HCT116 (cell line): ENCODE data around the gene C6orf47. TPM values are rescaled to one million over a fixed set of nuclear protein-coding genes. Genes with fewer than 3 reads are reported as not detected.

Source experiments
- ATAC-seq: fragments of 200-7000 bp; cut with Tn5 transposase; 2 replicates; pipeline ENCODE4 v1.9.1; 2020; ENCODE audit warnings: mild to moderate bottlenecking, moderate library complexity
- BruUV-seq: library from RNA; stranded (reverse); fragments of 400-500 nt; replicated peaks from 2 replicates; lab custom pipeline; 2021; lab: Mats Ljungman, UMichigan
- CTCF ChIA-PET: fragments of 300-600 bp; sonication (Branson Sonifier 250); formaldehyde crosslinking; loops from one replicate; lab custom pipeline; 2021; ENCODE audit warnings: antibody characterized with exemption; lab: Charles Lee
- POLR2A ChIA-PET: fragments of 300-600, 350-600 bp; sonication (Branson Sonifier 250); formaldehyde crosslinking; loops from one replicate; lab custom pipeline; 2021; ENCODE audit warnings: antibody characterized with exemption; lab: Charles Lee
- RAD21 ChIA-PET, 2 experiments: fragments of 300-600 bp; sonication (Branson Sonifier 250); formaldehyde crosslinking; loops; one replicate each; lab custom pipeline; 2023; ENCODE audit warnings: low total read pairs in 2 of 2; ENCODE audit not compliant: uncharacterized antibody in 2 of 2, unreplicated experiment in 2 of 2, low non-redundant PET in 1 of 2; lab: Charles Lee
- DNase-seq: peaks from one replicate; pipeline ENCODE4 v3.0.0-alpha.2; 2010; ENCODE audit warnings: low read depth, low spot score
- H2AFZ ChIP-seq: fragments of 200-600 bp; shearing (Covaris generic), sonication (generic); 2 replicates; pipeline ENCODE4 v1.6.1; 2017; ENCODE audit warnings: low read depth, mixed run types, mixed read lengths, antibody characterized with exemption, low read length; ENCODE audit not compliant: poor library complexity, severe bottlenecking
- H3K27ac ChIP-seq: 2 replicates; pipeline ENCODE4 v1.5.1; 2012; ENCODE audit warnings: low read depth, low read length
- H3K27me3 ChIP-seq: fragments of 200-600 bp; sonication (generic); 2 replicates; pipeline ENCODE4 v1.6.1; 2016; ENCODE audit warnings: mixed run types, low read length, mixed read lengths; ENCODE audit not compliant: insufficient read depth
- H3K36me3 ChIP-seq, 2 experiments: fragments of 200-500 bp in 1 of 2; fragments of 200-600 bp in 1 of 2; sonication (Bioruptor generic) in 1 of 2; sonication (generic) in 1 of 2; 2 replicates each; pipeline versions ENCODE4 v1.5.1 to v1.6.1; 2014 to 2016; ENCODE audit warnings: low read length in 2 of 2, inconsistent platforms in 1 of 2, mixed read lengths in 1 of 2, mixed run types in 1 of 2; ENCODE audit not compliant: insufficient read depth in 2 of 2, control insufficient read depth in 1 of 2
- H3K4me1 ChIP-seq, 2 experiments: fragments of 200-600 bp in 1 of 2; sonication (generic) in 1 of 2; 2 replicates each; pipeline versions ENCODE4 v1.5.1 to v1.6.1; 2012 to 2017; ENCODE audit warnings: low read length in 2 of 2, inconsistent platforms in 1 of 2, mild to moderate bottlenecking in 1 of 2, mixed read lengths in 1 of 2, mixed run types in 1 of 2, moderate library complexity in 1 of 2; ENCODE audit not compliant: insufficient read depth in 2 of 2, control insufficient read depth in 1 of 2
- H3K4me2 ChIP-seq: fragments of 200-600 bp; sonication (generic); 2 replicates; pipeline ENCODE4 v1.6.1; 2017; ENCODE audit warnings: mixed run types, low read length, mixed read lengths
- H3K4me3 ChIP-seq, 2 experiments: fragments of 200-600 bp in 1 of 2; sonication (generic) in 1 of 2; replicated peaks in 1 of 2; 2 replicates each; pipeline ENCODE4 v1.5.1; 2011 to 2016; ENCODE audit warnings: low read length in 2 of 2, control low read depth in 1 of 2, low read depth in 1 of 2, mild to moderate bottlenecking in 1 of 2, mixed read lengths in 1 of 2, mixed run types in 1 of 2
- H3K79me2 ChIP-seq: fragments of 200-600 bp; sonication (generic); 2 replicates; pipeline ENCODE4 v1.6.1; 2017; ENCODE audit warnings: mild to moderate bottlenecking, mixed run types, low read length, moderate library complexity, mixed read lengths; ENCODE audit not compliant: insufficient read depth
- H3K9ac ChIP-seq: fragments of 200-600 bp; sonication (generic); 2 replicates; pipeline ENCODE4 v1.6.1; 2016; ENCODE audit warnings: low read length, mixed read lengths
- H3K9me2 ChIP-seq: fragments of 200-600 bp; sonication (generic), shearing (Covaris generic); 2 replicates; pipeline ENCODE4 v1.6.1; 2017; ENCODE audit warnings: mixed run types, mild to moderate bottlenecking, moderate library complexity; ENCODE audit not compliant: insufficient read depth
- H3K9me3 ChIP-seq, 2 experiments: fragments of 200-500 bp in 1 of 2; fragments of 200-600 bp in 1 of 2; sonication (Bioruptor generic) in 1 of 2; sonication (generic) in 1 of 2; 2 replicates each; pipeline ENCODE4 v1.6.1; 2014 to 2017; ENCODE audit warnings: low read length in 2 of 2, mixed read lengths in 2 of 2, inconsistent platforms in 1 of 2, low read depth in 1 of 2, mild to moderate bottlenecking in 1 of 2, mixed run types in 1 of 2, moderate library complexity in 1 of 2; ENCODE audit not compliant: control insufficient read depth in 1 of 2, insufficient read depth in 1 of 2
- H4K20me1 ChIP-seq: fragments of 200-600 bp; sonication (generic), shearing (Covaris generic); 2 replicates; pipeline ENCODE4 v1.6.1; 2017; ENCODE audit warnings: mixed run types, mild to moderate bottlenecking, moderate library complexity; ENCODE audit not compliant: insufficient read depth
- ATF3 ChIP-seq: IDR thresholded peaks from 2 replicates; pipeline ENCODE4 v1.6.1; 2012
- CEBPB ChIP-seq: IDR thresholded peaks from 2 replicates; pipeline ENCODE4 v1.6.1; 2012; ENCODE audit warnings: low read depth
- CTCF ChIP-seq, 3 experiments: fragments of 200-600 bp in 1 of 3; sonication (generic) in 1 of 3; IDR thresholded peaks in 2 of 3; conservative IDR thresholded peaks in 1 of 3; 2 replicates each; pipeline ENCODE4 v1.5.1; 2012 to 2017; ENCODE audit warnings: low read depth in 2 of 3, low read length in 2 of 3, antibody characterized with exemption in 1 of 3, borderline replicate concordance in 1 of 3, control low read depth in 1 of 3, mild to moderate bottlenecking in 1 of 3, mixed read lengths in 1 of 3, mixed run types in 1 of 3, moderate library complexity in 1 of 3; ENCODE audit not compliant: insufficient read depth in 1 of 3
- EGR1 ChIP-seq: IDR thresholded peaks from 2 replicates; pipeline ENCODE4 v1.6.1; 2012; ENCODE audit warnings: low read depth
- ELF1 ChIP-seq: IDR thresholded peaks from 2 replicates; pipeline ENCODE4 v1.6.1; 2012; ENCODE audit warnings: low read depth, borderline replicate concordance
- EZH2phosphoT487 ChIP-seq: fragments of 200-600 bp; IDR thresholded peaks from 2 replicates; pipeline ENCODE4 v1.6.1; 2018; ENCODE audit warnings: antibody characterized with exemption, borderline replicate concordance
- MAX ChIP-seq: IDR thresholded peaks from 2 replicates; pipeline ENCODE4 v1.6.1; 2012
- POLR2A ChIP-seq: IDR thresholded peaks from 2 replicates; pipeline ENCODE4 v1.7.0; 2011; ENCODE audit warnings: borderline replicate concordance; ENCODE audit not compliant: insufficient read depth, insufficient read length; ENCODE audit errors: extremely low read depth
- POLR2AphosphoS5 ChIP-seq: IDR thresholded peaks from 2 replicates; pipeline ENCODE4 v1.6.1; 2011; ENCODE audit warnings: mild to moderate bottlenecking, low read depth, low read length, moderate library complexity
- SIN3A ChIP-seq: IDR thresholded peaks from 2 replicates; pipeline ENCODE4 v1.6.1; 2012; ENCODE audit warnings: low read depth
- SRF ChIP-seq: IDR thresholded peaks from 2 replicates; pipeline ENCODE4 v1.6.1; 2012; ENCODE audit warnings: low read depth
- TCF7L2 ChIP-seq: IDR thresholded peaks from 2 replicates; pipeline ENCODE4 v1.7.0; 2011; ENCODE audit warnings: borderline replicate concordance, inconsistent platforms; ENCODE audit not compliant: insufficient read depth, insufficient read length; ENCODE audit errors: extremely low read depth
- YY1 ChIP-seq: IDR thresholded peaks from 2 replicates; pipeline ENCODE4 v1.6.1; 2011; ENCODE audit warnings: low read length, low read depth, moderate library complexity, mild to moderate bottlenecking; ENCODE audit not compliant: insufficient replicate concordance; ENCODE audit errors: extremely low read depth
- ZBTB33 ChIP-seq: IDR thresholded peaks from 2 replicates; pipeline ENCODE4 v1.6.1; 2011; ENCODE audit warnings: mild to moderate bottlenecking, low read length, moderate library complexity; ENCODE audit not compliant: insufficient replicate concordance; ENCODE audit errors: extremely low read depth
- ZFX ChIP-seq: fragments of 450-650 bp; IDR thresholded peaks from 2 replicates; pipeline ENCODE4 v1.6.1; 2017
- ZNF274 ChIP-seq: fragments of 200-500 bp; sonication (Bioruptor generic); IDR thresholded peaks from 2 replicates; pipeline ENCODE4 v1.6.1; 2014; ENCODE audit warnings: mild to moderate bottlenecking, low read depth, low read length, inconsistent platforms
- intact Hi-C: fragments of 100-400 bp; cut with micrococcal nuclease; formaldehyde crosslinking; loops from 2 replicates; pipeline ENCODE4 v1.10.0; 2022
- total RNA-seq: library from RNA; stranded (reverse); gene quantifications from one replicate; pipeline ENCODE4 v1.2.1, GENCODE V29; 2021; ENCODE audit not compliant: unreplicated experiment

Gene C6orf47
- total RNA-seq, 1 experiment from 2014 or later = 13.4 TPM

GRCh38 chr6:31615748-31616147, 44.8 kb downstream of the C6orf47 start:
- BruUV-seq = no TSS peak
- Histone ChIP-seq H3K79me2 (no peaks in the 10 kb centered on the region; the same call in 1 of the 2 replicates), H2AFZ (no peak overlapping the region), H3K9ac (no peak overlapping the region), H3K27me3 (no peaks in the 10 kb centered on the region), H3K9me3 (no peaks in the 10 kb centered on the region), H3K36me3 (no peaks in the 10 kb centered on the region), H3K27ac (no peak overlapping the region), H4K20me1 (no peaks in the 10 kb centered on the region), H3K4me2 (no peak overlapping the region), H3K4me3 (no peak overlapping the region)
- intact Hi-C loops = no loop called here
- CTCF ChIA-PET = interaction anchor here (1.4 kb wide), 1 partner anchor 17 kb away, joined by 5 read pairs; no protein-coding TSS in a partner anchor
- no peak for DNase-seq
- TF ChIP-seq ELF1 (no peak), SRF (no peak), EGR1 (no peak), CEBPB (no peak), ZNF274 (no peak), EZH2phosphoT487 (no peak), POLR2A (no peak), SIN3A (no peak), CTCF (IDR thresholded peaks at IDR 0.05 in 2 of 3, conservative IDR thresholded peaks at IDR 0.05 in 1 of 3; ENCODE audit: borderline replicate concordance in 1 of 3, insufficient read depth in 1 of 3, low read depth in 2 of 3, low read length in 2 of 3) (no peak), ZFX (no peak), TCF7L2 (no peak), MAX (no peak), ATF3 (no peak), POLR2AphosphoS5 (no peak), YY1 (no peak), ZBTB33 (no peak)
- TF ChIP-seq, all 23 proteins: peak for 0
- ChIA-PET POLR2A (no interaction called here), RAD21 (no interaction called here)
- no peak for ATAC-seq
- Histone ChIP-seq H3K4me1 (peaks cover 0 to 6% of the 10 kb centered on the region in 2 experiments; a peak in 3 of 4 replicates), H3K9me2 (no peaks in the 10 kb centered on the region)
